ENCODE results near the gene OR4F15.

DNA sequence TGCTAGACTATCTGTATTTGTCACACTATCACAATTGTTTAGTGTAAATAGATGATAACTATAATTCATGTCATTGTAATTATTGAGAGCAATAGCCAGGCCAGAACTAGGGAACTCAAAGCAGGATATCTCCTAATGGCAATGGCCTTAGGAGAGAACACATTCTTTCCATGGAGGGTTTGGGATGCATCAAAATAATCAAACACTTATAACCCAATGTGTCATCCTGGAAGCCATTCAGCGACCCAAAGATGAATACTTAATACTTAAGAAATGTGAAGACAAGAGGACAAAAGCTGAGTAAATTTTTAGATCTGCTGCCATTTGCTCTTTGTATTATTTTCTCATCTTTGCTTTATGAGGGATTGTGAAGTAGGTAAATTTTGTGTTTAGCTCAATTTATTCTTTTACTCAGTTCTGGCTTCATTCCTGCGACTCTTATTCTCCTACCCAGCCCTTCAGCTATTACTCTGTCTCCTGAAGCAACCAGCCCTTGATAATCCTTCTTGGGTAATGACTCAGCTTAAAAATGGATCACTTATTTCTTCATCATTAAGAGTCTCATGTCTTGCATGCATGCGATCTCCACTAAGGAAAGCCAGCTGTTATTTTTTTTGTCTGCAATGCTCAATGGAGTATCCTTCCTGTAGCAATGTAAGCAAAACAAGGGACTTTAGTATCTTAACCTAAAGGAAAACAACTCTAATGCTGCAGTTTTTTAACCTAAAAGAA, 2.0 kb downstream of the OR4F15 start:
- TF ChIP-seq, protein P1, sequence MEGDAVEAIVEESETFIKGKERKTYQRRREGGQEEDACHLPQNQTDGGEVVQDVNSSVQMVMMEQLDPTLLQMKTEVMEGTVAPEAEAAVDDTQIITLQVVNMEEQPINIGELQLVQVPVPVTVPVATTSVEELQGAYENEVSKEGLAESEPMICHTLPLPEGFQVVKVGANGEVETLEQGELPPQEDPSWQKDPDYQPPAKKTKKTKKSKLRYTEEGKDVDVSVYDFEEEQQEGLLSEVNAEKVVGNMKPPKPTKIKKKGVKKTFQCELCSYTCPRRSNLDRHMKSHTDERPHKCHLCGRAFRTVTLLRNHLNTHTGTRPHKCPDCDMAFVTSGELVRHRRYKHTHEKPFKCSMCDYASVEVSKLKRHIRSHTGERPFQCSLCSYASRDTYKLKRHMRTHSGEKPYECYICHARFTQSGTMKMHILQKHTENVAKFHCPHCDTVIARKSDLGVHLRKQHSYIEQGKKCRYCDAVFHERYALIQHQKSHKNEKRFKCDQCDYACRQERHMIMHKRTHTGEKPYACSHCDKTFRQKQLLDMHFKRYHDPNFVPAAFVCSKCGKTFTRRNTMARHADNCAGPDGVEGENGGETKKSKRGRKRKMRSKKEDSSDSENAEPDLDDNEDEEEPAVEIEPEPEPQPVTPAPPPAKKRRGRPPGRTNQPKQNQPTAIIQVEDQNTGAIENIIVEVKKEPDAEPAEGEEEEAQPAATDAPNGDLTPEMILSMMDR (conservative IDR thresholded peaks at IDR 0.05 in 1 of 2, IDR thresholded peaks at IDR 0.05 in 1 of 2; ENCODE audit: extremely low read depth in 1 of 2, insufficient read depth in 1 of 2, low read depth in 1 of 2, low read length in 2 of 2) = no peak
- TF ChIP-seq EZH2 (IDR thresholded peaks at IDR 0.05; ENCODE audit: borderline replicate concordance, low read length) = no peak

All from mammary epithelial cell (primary cell).